HepG2 (cell line): Measurements from ENCODE around the gene CDC20. TPM values are rescaled to one million over a fixed set of nuclear protein-coding genes. Genes with fewer than 3 reads are reported as not detected.

Source experiments
- AGO1 ChIP-seq: fragments of 200-400 bp; formaldehyde crosslinking; IDR thresholded peaks from 2 replicates; pipeline ENCODE4 v1.6.1; 2017; ENCODE audit warnings: mild to moderate bottlenecking, low read depth, low read length, moderate library complexity; ENCODE audit not compliant: poor library complexity, severe bottlenecking
- ATM ChIP-seq: fragments of 450-650 bp; IDR thresholded peaks from 2 replicates; pipeline ENCODE4 v1.7.1; 2017; ENCODE audit warnings: mild to moderate bottlenecking, borderline replicate concordance
- CBX1 ChIP-seq: IDR thresholded peaks from one replicate; pipeline ENCODE4 v1.6.1; 2016; ENCODE audit warnings: antibody characterized with exemption, low read depth
- EED ChIP-seq: sonication (generic); formaldehyde crosslinking; IDR thresholded peaks from 2 replicates; pipeline ENCODE4 v1.5.0; 2020; ENCODE audit warnings: mild to moderate bottlenecking, missing genetic modification reagents
- FOSL2 ChIP-seq: sonication (generic); formaldehyde crosslinking; IDR thresholded peaks from 2 replicates; pipeline ENCODE4 v1.4.0; 2020; ENCODE audit warnings: missing genetic modification reagents
- FOXK1 ChIP-seq: sonication (generic); formaldehyde crosslinking; IDR thresholded peaks from 2 replicates; pipeline ENCODE4 v1.4.0; 2020; ENCODE audit warnings: low read depth, missing genetic modification reagents, borderline replicate concordance
- IKZF4 ChIP-seq: sonication (generic); formaldehyde crosslinking; IDR thresholded peaks from 2 replicates; pipeline ENCODE4 v1.5.1; 2020; ENCODE audit warnings: borderline replicate concordance, mild to moderate bottlenecking, low read depth, missing genetic modification reagents; ENCODE audit errors: not compliant biosample characterization
- MBD4 ChIP-seq: IDR thresholded peaks from 2 replicates; pipeline ENCODE4 v1.6.1; 2012; ENCODE audit warnings: low read length, inconsistent platforms, borderline replicate concordance
- RBFOX2 ChIP-seq: fragments of 200-400 bp; formaldehyde crosslinking; IDR thresholded peaks from 2 replicates; pipeline ENCODE4 v1.6.1; 2017; ENCODE audit warnings: low read depth, mild to moderate bottlenecking, low read length
- SAFB2 ChIP-seq: sonication (generic); formaldehyde crosslinking; IDR thresholded peaks from 2 replicates; pipeline ENCODE4 v1.5.1; 2020; ENCODE audit warnings: missing genetic modification reagents, low read depth, mild to moderate bottlenecking, borderline replicate concordance
- TBL1XR1 ChIP-seq: fragments of 150-350 bp; IDR thresholded peaks from 2 replicates; pipeline ENCODE4 v1.6.1; 2014; ENCODE audit warnings: borderline replicate concordance, low read length; ENCODE audit not compliant: partially characterized antibody
- TBX2 ChIP-seq: sonication (generic); formaldehyde crosslinking; IDR thresholded peaks from 2 replicates; pipeline ENCODE4 v1.5.0; 2020; ENCODE audit warnings: missing genetic modification reagents, mild to moderate bottlenecking, borderline replicate concordance
- ZBTB33 ChIP-seq: sonication (generic); formaldehyde crosslinking; IDR thresholded peaks from 2 replicates; pipeline ENCODE4 v1.4.0; 2020; ENCODE audit warnings: missing genetic modification reagents
- ZNF12 ChIP-seq: sonication (generic); formaldehyde crosslinking; IDR thresholded peaks from 2 replicates; pipeline ENCODE4 v1.5.0; 2020; ENCODE audit warnings: missing genetic modification reagents
- ZNF160 ChIP-seq: sonication (generic); formaldehyde crosslinking; IDR thresholded peaks from 2 replicates; pipeline ENCODE4 v1.8.0; 2022; ENCODE audit warnings: mild to moderate bottlenecking, inconsistent platforms, missing genetic modification reagents
- ZNF260 ChIP-seq: sonication (generic); formaldehyde crosslinking; IDR thresholded peaks from 2 replicates; pipeline ENCODE4 v1.4.0; 2020; ENCODE audit warnings: missing genetic modification reagents, low read depth, mild to moderate bottlenecking, borderline replicate concordance
- ZNF646 ChIP-seq: sonication (generic); formaldehyde crosslinking; IDR thresholded peaks from 2 replicates; pipeline ENCODE4 v1.9.0; 2021; ENCODE audit warnings: mild to moderate bottlenecking, missing genetic modification reagents
- ZSCAN12 ChIP-seq: sonication (generic); formaldehyde crosslinking; IDR thresholded peaks from 2 replicates; pipeline ENCODE4 v1.9.0; 2021; ENCODE audit warnings: mild to moderate bottlenecking, missing genetic modification reagents
- polyA plus RNA-seq, 8 experiments: library from polyadenylated mRNA; depleted of rRNA in 3 of 8; stranded (reverse) in 7 of 8; unstranded in 1 of 8; fragments of >200 nt; fragmentation: Illumina TruSeq in 4 of 8; extraction: Trizol in 4 of 8; gene quantifications; 2 replicates each; pipeline versions ENCODE4 v1.2.1 to v1.2.3, GENCODE V29; 2011 to 2016; ENCODE audit warnings: low read depth in 4 of 8, missing spikeins in 1 of 8, mixed read lengths in 1 of 8; ENCODE audit not compliant: insufficient read depth in 1 of 8
- total RNA-seq, 5 experiments: library from RNA; depleted of rRNA; stranded (reverse); fragments of >200 nt; fragmentation: Illumina TruSeq; extraction: Trizol; gene quantifications; 2 replicates each; pipeline ENCODE4 v1.2.3, GENCODE V29; 2016; ENCODE audit warnings: low read depth in 1 of 5
- TF ChIP-seq, protein P1 (sequence below): sonication (generic); formaldehyde crosslinking; IDR thresholded peaks from 2 replicates; pipeline ENCODE4 v1.4.0; 2020; ENCODE audit warnings: missing genetic modification reagents

The CDC20 gene
- total and polyA plus RNA-seq, 2 of the 13 experiments (the other 11 are each of a cell fraction or from before 2014, with no cell fraction given) = 57.9 to 90.0 TPM

DNA sequence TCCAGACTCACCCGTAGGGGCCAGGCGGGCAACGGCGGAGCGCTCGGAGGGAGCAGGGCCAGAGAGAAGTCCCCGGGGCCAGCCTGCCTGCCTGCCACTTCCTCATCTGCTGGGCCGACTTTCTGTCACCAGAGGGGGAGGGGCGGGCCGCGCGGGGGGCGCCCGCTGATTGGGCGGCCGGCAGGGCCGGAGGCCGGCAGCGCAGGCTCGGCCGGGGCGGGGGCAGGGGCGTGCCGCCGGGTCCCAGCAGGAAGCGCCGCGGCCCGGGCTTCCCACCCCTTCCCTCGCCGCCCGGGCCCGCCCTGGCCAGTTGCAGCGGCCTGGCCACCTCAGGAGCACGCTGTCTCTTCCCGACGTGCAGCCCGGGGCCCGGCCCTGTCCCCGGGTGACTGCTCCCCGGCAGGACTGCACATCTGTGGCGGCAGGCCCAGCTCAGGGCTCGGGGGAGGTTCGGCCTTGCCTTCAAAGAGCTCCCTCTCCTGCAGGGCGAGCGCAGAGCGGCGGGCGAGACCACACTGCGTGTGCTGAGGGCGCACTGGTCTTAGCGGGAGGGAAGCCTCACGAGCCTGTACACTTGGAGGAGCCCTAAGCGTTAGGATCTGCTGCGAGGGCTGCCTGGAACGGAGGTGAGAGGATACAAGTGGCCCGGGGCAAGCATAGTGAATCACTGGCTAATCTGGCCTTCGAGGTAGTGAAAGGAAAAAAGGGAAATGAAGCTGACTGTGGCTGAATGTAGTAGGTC lies 9.3 kb downstream of the CDC20 start, which contains the start of gene ELOVL1 (continued):
- TF ChIP-seq ZNF160 = peak; percentile 89
- TF ChIP-seq TBX2 (CRISPR knock-in tag) = peak; percentile 76; the same call in 1 of the 2 replicates
- TF ChIP-seq, protein P1, sequence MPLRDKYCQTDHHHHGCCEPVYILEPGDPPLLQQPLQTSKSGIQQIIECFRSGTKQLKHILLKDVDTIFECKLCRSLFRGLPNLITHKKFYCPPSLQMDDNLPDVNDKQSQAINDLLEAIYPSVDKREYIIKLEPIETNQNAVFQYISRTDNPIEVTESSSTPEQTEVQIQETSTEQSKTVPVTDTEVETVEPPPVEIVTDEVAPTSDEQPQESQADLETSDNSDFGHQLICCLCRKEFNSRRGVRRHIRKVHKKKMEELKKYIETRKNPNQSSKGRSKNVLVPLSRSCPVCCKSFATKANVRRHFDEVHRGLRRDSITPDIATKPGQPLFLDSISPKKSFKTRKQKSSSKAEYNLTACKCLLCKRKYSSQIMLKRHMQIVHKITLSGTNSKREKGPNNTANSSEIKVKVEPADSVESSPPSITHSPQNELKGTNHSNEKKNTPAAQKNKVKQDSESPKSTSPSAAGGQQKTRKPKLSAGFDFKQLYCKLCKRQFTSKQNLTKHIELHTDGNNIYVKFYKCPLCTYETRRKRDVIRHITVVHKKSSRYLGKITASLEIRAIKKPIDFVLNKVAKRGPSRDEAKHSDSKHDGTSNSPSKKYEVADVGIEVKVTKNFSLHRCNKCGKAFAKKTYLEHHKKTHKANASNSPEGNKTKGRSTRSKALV (CRISPR knock-in tag) = peak; percentile 89
- TF ChIP-seq FOXK1 (CRISPR knock-in tag) = peak; percentile 32; the same call in 1 of the 2 replicates
- no peak for TF ChIP-seq ZNF260
- TF ChIP-seq MBD4 = no peak
- TF ChIP-seq CBX1 = no peak
- 0 out of 2 replicates have a peak, but pooled peaks have one; percentile 28 for TF ChIP-seq FOSL2 (CRISPR knock-in tag)
- TF ChIP-seq ZNF12 (CRISPR knock-in tag) = no peak; the same call in 1 of the 2 replicates
- peak; percentile 31 for TF ChIP-seq AGO1
- TF ChIP-seq SAFB2 (CRISPR knock-in tag) = 0 out of 2 replicates have a peak, but pooled peaks have one; percentile 54
- TF ChIP-seq IKZF4 (CRISPR knock-in tag) = peak; percentile 93
- no peak for TF ChIP-seq TBL1XR1
- no peak for TF ChIP-seq ZBTB33
- 0 out of 2 replicates have a peak, but pooled peaks have one; percentile 78 for TF ChIP-seq EED (CRISPR knock-in tag)
- TF ChIP-seq RBFOX2 = peak; percentile 95
- TF ChIP-seq ZSCAN12 (CRISPR knock-in tag) = peak; percentile 80
- TF ChIP-seq ZNF646 (CRISPR knock-in tag) = no peak
- TF ChIP-seq ATM = no peak
